ENCODE measurements around the gene DYRK2.

DYRK2 gene

DNA sequence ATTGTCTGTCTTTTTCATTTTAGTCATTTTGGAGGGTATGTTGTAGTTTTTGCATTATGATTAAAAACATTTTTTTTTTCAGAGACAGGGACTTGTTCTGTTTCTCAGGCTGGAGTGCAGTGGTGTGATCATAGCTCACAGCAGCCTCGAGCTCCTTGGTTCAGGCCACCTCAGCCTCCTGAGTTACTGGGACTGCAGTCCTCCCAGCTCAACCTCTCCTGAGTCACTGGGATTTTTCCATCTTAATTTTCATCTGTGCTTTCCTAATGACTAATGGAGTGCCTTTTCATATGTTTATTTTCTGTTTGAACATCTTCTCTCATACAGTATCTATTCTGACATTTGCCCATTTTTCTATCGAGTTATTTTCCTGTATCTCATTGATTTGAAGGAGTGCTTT lies 52.6 kb downstream of the DYRK2 start:
- DNase-seq = no peak

GRCh38 chr12:67702136-67702535 lies 53.6 kb downstream of the DYRK2 start:
- no peak for DNase-seq

DNA sequence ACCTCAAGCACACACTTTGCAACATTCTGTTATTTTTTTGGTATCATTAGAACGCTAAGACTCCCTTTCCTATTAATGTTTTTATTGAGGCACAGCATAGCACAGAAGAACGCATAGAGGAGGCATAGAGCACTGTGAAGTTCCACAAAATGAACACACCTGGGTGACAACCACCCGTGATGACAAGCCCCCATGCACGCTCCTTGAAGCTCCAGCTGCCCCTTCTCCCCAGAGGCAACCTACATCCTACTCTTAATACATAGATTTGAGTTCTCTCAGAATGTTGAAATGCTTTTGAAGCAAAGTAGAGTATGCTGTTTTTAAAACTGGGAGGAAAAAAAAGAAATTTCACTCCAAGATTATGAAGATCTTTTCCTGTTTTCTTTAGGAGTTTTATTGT lies 55.5 kb downstream of the DYRK2 start:
- DNase-seq = no peak

DNA sequence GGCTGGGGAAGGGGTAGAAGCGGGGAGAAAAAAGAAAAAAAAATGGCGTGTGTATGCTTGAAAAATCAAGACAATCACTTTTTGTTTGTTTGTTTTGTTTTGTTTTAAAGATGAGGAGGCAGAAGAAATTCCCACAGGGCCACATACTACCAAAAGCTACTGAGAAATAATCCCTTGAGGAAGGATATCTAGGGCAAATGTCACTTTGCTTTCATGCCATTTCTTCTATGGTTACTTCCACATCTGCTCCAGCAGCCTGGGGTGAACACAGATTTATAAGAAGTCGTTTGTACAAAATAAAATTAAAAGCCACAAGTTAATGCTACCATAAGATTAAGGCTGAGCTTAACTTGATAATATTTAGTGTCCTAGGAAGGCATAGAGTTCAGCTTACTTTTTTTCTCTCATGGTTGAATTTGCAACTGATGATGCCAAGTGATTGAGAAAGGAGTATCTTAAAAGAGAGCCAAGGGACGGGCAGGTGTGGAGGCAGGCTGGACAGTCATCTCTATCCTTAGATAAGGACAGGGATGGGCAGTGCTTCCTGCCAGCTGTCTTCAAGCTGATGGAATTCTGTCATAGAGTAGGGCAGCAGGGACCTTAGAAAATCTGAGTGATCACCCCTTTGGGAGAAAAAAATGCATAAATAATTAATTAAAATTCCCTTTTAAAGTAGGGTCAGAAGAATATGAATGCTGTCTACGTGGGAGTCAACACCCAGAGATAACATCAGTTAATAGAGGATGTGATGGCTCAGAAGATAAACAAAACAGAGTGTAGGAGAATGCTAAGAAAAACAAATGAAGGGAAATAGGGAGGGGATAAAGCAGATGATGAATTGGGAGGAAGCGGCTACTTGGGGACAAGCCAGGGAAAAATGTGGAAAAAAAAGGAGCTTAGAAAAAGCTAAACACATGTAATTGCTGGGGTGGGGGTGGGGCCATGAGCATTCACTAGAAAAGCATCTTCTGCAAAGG lies 57.1 kb downstream of the DYRK2 start:
- DNase-seq = no peak

DNA sequence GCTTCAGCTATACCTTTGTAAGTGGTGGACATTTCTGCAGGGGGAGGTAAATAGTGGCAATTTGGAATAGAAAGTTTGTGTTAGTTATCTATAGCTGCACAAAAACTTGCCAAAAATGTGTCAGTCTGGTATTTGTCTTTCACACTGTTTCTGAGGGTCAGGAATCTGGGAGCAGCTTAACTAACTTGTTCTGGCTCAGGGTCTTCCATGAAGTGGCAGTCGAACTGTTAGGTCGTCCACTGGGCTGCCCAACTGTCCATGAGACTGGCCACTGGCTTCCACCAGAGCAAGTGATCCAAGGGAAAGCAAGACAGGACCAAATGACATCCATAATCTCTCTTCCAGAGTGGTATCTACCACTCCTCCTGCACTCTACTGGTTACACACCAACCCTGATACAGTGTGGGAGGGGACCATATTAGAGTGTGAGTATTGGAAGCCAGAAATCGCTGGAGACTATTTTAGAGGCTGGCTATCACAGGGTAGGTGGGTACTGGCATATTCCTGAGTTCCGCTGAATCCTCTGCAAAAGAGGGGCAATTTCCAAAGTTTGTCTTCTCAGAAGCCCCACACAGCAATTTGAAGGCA lies 60.9 kb downstream of the DYRK2 start:
- DNase-seq = no peak

DNA sequence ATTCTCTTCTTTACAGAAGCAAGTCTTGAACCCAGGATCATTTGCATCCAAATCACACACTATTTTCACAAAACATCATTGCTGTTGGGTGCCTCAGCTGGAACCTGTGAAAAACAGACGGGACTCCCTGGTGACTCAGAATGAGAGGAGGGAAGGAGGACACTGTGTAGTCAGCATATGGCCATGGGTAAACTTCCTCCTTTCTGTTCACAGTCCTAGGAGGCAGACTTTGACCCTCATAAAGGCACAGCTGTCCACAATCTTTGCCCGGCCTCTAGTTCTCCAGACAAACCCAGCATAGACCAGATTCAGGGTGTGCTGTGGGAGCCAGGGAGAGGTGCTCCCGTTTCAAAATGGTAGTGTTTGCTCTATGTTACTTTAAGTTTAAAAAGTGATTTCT lies 62.0 kb downstream of the DYRK2 start:
- peak in 7 of 56 donors; percentile 1 to 21 (median 12) for DNase-seq

DNA sequence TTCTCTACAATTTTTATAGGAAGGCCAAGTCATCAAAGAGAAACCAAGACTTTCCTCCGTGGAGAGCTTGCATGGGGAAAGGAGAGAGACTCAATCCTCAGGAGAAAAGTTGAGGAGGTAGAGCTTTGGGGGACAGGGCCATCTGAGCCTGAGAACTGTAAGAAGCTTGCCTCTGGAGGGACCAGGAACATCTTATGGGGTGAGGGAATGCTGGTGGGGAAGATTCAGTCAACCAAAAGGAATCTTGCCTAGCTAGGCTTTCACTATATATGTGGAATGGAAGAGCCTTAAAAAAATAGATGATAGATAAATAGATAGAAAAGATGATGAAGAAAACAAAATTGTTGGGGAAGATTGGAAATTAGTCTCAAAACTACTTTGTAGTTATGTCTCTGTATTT lies 63.5 kb downstream of the DYRK2 start:
- no peak for DNase-seq

DNA sequence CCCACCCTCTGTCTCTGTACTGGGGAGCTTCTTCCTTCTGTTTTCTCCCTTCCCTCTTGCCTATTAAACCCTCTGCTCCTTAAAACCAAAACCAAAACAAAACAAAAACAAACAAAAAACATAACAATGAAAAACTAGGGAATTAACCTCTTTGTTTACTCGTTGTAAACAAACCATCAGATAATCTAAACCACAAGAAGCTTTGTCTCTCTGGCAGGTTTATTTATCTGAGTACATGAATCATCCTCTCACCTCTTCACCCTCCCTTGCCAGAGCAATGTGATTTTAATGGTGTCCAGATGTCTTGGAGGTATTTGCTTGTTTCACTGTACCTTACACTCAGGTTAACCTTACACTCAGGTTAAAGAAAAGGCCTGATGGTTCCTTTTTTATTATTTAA lies 66.1 kb downstream of the DYRK2 start:
- DNase-seq = no peak

Data from nucleus accumbens (tissue), 56 donors.